Astrocyte (in vitro differentiated cells and primary cell): Measurements from ENCODE around the gene PLEKHF1. TPM values are rescaled to one million over a fixed set of nuclear protein-coding genes. Genes with fewer than 3 reads are reported as not detected.

Experiments
- DNase-seq: peaks from one replicate; pipeline ENCODE4 v3.0.0-alpha.2; 2010; ENCODE audit warnings: low read depth
- FAIRE-seq: peaks from 2 replicates; lab custom pipeline; 2011; peaks lifted over from hg19 to GRCh38; lab: Jason Lieb, UNC
- H2AFZ ChIP-seq: 2 replicates; pipeline ENCODE4 v1.6.0; 2012; ENCODE audit warnings: low read depth, low read length, inconsistent platforms
- H3K27ac ChIP-seq: 2 replicates; pipeline ENCODE4 v1.5.1; 2011; ENCODE audit warnings: low read depth, low read length, inconsistent platforms
- H3K27me3 ChIP-seq: 2 replicates; pipeline ENCODE4 v1.6.0; 2011; ENCODE audit warnings: low read length, inconsistent platforms; ENCODE audit not compliant: insufficient read depth
- H3K36me3 ChIP-seq: 2 replicates; pipeline ENCODE4 v1.5.1; 2011; ENCODE audit warnings: low read length, inconsistent platforms; ENCODE audit not compliant: insufficient read depth
- H3K4me1 ChIP-seq: 2 replicates; pipeline ENCODE4 v1.5.1; 2011; ENCODE audit warnings: low read length, inconsistent platforms; ENCODE audit not compliant: insufficient read depth
- H3K4me2 ChIP-seq: 2 replicates; pipeline ENCODE4 v1.6.0; 2012; ENCODE audit warnings: low read length, inconsistent platforms
- H3K4me3 ChIP-seq: 2 replicates; pipeline ENCODE4 v1.5.1; 2011; ENCODE audit warnings: low read depth, mild to moderate bottlenecking, low read length, inconsistent platforms; ENCODE audit not compliant: insufficient read depth
- H3K79me2 ChIP-seq: 2 replicates; pipeline ENCODE4 v1.6.0; 2012; ENCODE audit warnings: mild to moderate bottlenecking, low read length, inconsistent platforms; ENCODE audit not compliant: insufficient read depth
- H3K9ac ChIP-seq: 2 replicates; pipeline ENCODE4 v1.6.0; 2012; ENCODE audit warnings: mild to moderate bottlenecking, low read length, inconsistent platforms
- H3K9me3 ChIP-seq: 2 replicates; pipeline ENCODE4 v1.5.1; 2012; ENCODE audit warnings: low read depth, mild to moderate bottlenecking, low read length, inconsistent platforms; ENCODE audit not compliant: insufficient read depth
- H4K20me1 ChIP-seq: 2 replicates; pipeline ENCODE4 v1.6.0; 2012; ENCODE audit warnings: low read length, inconsistent platforms; ENCODE audit not compliant: insufficient read depth
- H3K27ac Mint-ChIP-seq: one replicate; pipeline ENCODE4 v1.8.0; 2021; ENCODE audit warnings: mild to moderate bottlenecking, mixed read lengths; ENCODE audit not compliant: unreplicated experiment
- H3K27me3 Mint-ChIP-seq: one replicate; pipeline ENCODE4 v1.8.0; 2021; ENCODE audit warnings: low read depth, mixed read lengths; ENCODE audit not compliant: unreplicated experiment
- H3K36me3 Mint-ChIP-seq: one replicate; pipeline ENCODE4 v1.8.0; 2021; ENCODE audit warnings: low read depth, mixed read lengths; ENCODE audit not compliant: unreplicated experiment
- H3K4me1 Mint-ChIP-seq: one replicate; pipeline ENCODE4 v1.8.0; 2021; ENCODE audit warnings: low read depth, mixed read lengths; ENCODE audit not compliant: unreplicated experiment
- H3K4me3 Mint-ChIP-seq: one replicate; pipeline ENCODE4 v1.8.0; 2021; ENCODE audit warnings: mild to moderate bottlenecking, moderate library complexity, mixed read lengths; ENCODE audit not compliant: unreplicated experiment
- H3K9me3 Mint-ChIP-seq: one replicate; pipeline ENCODE4 v1.8.0; 2021; ENCODE audit warnings: mild to moderate bottlenecking, mixed read lengths; ENCODE audit not compliant: unreplicated experiment
- EZH2 ChIP-seq: IDR thresholded peaks from 2 replicates; pipeline ENCODE4 v1.6.1; 2012; ENCODE audit warnings: mild to moderate bottlenecking, low read length, inconsistent platforms; ENCODE audit not compliant: insufficient read depth
- total RNA-seq: library from RNA; stranded (reverse); gene quantifications from 2 replicates; pipeline ENCODE4 v1.2.1, GENCODE V29; 2021
- TF ChIP-seq, protein P1 (sequence below): IDR thresholded peaks from 2 replicates; pipeline ENCODE4 v1.5.1; 2011; ENCODE audit warnings: low read depth, mild to moderate bottlenecking, inconsistent platforms, low read length, moderate library complexity; ENCODE audit not compliant: insufficient read depth

The PLEKHF1 gene
- total RNA-seq, 1 donor from 2014 or later = 13.1 TPM

DNA sequence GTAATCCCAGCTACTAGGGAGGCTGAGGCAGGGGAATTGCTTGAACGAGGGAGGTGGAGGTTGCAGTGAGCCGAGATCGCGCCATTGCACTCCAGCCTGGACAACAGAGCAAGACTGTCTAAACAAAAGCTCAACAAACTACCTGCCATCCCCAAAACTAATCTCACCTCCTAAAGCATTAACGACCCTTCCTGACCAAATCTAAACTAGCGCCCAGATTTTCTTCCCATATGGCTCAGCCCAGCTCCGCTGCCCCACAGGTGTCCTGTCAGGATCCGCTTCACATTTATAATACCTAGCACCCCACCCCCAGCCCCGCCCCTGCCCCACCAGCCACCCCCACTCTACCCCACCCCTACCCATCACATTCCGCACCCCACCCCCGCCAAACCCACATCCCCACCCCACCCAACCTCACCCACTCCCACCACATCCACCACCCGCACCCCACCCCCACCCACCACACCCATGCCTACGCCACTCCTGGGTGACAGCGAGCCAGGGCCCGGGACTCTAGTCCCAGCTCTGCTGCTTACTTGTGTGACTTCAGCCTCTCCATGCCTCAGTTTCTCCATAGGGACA is 49.2 kb downstream of the PLEKHF1 start:
- H3K9ac ChIP-seq = peak overlapping the region; percentile 90
- Mint-ChIP-seq H3K4me1 (peaks cover 24% of the 10 kb centered on the region), H3K36me3 (peaks cover 6% of the 10 kb centered on the region)

DNA sequence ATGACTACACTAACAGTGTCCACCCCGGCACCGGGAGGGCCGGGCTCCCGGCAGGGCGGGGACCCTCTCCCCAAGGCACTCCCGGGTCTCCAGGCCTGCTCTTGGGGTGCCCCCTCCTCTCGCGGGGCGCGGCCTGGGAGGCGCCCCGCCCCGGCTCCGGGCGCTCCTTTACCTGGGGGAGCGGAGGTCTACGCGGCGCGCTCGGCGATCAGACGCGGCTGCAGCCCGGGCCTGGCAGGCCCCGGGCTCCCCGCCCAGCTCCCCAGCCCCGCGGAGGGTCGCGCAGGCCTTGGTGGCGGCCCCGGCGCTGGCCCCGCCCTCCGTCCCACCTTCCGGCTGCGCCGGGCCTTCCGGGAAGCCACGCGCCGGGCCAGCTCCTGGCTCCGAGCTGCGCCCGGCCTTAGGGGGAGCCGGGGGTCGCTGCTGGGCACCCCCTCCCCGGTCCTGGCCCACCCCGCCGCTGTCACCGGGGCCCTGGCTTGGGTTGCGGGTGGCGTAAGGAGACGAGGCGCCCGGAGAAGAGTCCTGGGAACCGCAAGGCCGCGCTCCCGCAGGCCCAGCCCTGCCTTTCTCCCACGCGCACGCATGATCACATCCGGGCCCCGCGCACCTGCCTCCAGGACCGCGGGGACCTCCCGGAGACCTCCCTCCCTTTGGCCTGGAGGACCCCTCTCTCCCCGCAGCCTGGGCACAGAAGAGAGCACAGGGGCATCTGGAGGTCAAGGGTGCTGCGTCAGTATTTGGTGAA is 49.9 kb downstream of the PLEKHF1 start, which contains the start of gene C19orf12:
C19orf12 (minus strand) TSS at position 309 of the 748 bp plus-strand sequence. CDS start 6,848 bp downstream, outside the sequence.
- peak within 1 kb of the TSS; percentile 72 for H2AFZ ChIP-seq

More for the DNA sequence above, 49.2 kb downstream of the PLEKHF1 start:
- Histone ChIP-seq H3K27ac (peak overlapping the region; percentile 75), H3K27me3 (no peaks in the 10 kb centered on the region), H3K79me2 (peaks cover 55% of the 10 kb centered on the region), H3K36me3 (no peaks in the 10 kb centered on the region), H3K9me3 (no peaks in the 10 kb centered on the region), H4K20me1 (peaks cover 35% of the 10 kb centered on the region), H2AFZ (peak overlapping the region; percentile 72), H3K4me3 (peak overlapping the region; percentile 84), H3K4me2 (peak overlapping the region; percentile 94), H3K4me1 (peaks cover 3% of the 10 kb centered on the region)
- DNase-seq (no peak), FAIRE-seq (no peak)
- TF ChIP-seq, protein P1, sequence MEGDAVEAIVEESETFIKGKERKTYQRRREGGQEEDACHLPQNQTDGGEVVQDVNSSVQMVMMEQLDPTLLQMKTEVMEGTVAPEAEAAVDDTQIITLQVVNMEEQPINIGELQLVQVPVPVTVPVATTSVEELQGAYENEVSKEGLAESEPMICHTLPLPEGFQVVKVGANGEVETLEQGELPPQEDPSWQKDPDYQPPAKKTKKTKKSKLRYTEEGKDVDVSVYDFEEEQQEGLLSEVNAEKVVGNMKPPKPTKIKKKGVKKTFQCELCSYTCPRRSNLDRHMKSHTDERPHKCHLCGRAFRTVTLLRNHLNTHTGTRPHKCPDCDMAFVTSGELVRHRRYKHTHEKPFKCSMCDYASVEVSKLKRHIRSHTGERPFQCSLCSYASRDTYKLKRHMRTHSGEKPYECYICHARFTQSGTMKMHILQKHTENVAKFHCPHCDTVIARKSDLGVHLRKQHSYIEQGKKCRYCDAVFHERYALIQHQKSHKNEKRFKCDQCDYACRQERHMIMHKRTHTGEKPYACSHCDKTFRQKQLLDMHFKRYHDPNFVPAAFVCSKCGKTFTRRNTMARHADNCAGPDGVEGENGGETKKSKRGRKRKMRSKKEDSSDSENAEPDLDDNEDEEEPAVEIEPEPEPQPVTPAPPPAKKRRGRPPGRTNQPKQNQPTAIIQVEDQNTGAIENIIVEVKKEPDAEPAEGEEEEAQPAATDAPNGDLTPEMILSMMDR = no peak
- no peak for TF ChIP-seq EZH2
- no peaks in the 10 kb centered on the region for H3K27me3 Mint-ChIP-seq
- H3K4me3 Mint-ChIP-seq = peak overlapping the region; percentile 81
- no peak overlapping the region for H3K27ac Mint-ChIP-seq
- no peaks in the 10 kb centered on the region for H3K9me3 Mint-ChIP-seq

More for the DNA sequence above, 49.9 kb downstream of the PLEKHF1 start, which contains the start of gene C19orf12:
- peaks cover 23% of the 10 kb centered on the region for H3K4me1 Mint-ChIP-seq
- peak within 1 kb of the TSS; percentile 84 for H3K4me3 ChIP-seq
- no peaks in the 10 kb centered on the region for H3K27me3 ChIP-seq
- H3K4me2 ChIP-seq = peak within 1 kb of the TSS; percentile 94
- peaks cover 3% of the 10 kb centered on the region for H3K4me1 ChIP-seq
- H3K36me3 Mint-ChIP-seq = peaks cover 6% of the 10 kb centered on the region
- H3K9me3 ChIP-seq = no peaks in the 10 kb centered on the region
- peaks cover under 1% of the 10 kb centered on the region for H3K27me3 Mint-ChIP-seq
- peak within 1 kb of the TSS; percentile 90 for H3K9ac ChIP-seq
- peak within 1 kb of the TSS; percentile 89 for H3K4me3 Mint-ChIP-seq
- DNase-seq (peak; percentile 25), FAIRE-seq (no peak)
- H3K27ac ChIP-seq = peak within 1 kb of the TSS; percentile 75
- peaks cover 48% of the 10 kb centered on the region for H3K79me2 ChIP-seq
- peaks cover 28% of the 10 kb centered on the region for H4K20me1 ChIP-seq
- H3K9me3 Mint-ChIP-seq = no peaks in the 10 kb centered on the region
- TF ChIP-seq EZH2 = no peak
- TF ChIP-seq, protein P1 = no peak
- no peaks in the 10 kb centered on the region for H3K36me3 ChIP-seq
- peak within 1 kb of the TSS; percentile 81 for H3K27ac Mint-ChIP-seq
